Measurements from ENCODE around the gene CNTNAP2.

CNTNAP2 gene

DNA sequence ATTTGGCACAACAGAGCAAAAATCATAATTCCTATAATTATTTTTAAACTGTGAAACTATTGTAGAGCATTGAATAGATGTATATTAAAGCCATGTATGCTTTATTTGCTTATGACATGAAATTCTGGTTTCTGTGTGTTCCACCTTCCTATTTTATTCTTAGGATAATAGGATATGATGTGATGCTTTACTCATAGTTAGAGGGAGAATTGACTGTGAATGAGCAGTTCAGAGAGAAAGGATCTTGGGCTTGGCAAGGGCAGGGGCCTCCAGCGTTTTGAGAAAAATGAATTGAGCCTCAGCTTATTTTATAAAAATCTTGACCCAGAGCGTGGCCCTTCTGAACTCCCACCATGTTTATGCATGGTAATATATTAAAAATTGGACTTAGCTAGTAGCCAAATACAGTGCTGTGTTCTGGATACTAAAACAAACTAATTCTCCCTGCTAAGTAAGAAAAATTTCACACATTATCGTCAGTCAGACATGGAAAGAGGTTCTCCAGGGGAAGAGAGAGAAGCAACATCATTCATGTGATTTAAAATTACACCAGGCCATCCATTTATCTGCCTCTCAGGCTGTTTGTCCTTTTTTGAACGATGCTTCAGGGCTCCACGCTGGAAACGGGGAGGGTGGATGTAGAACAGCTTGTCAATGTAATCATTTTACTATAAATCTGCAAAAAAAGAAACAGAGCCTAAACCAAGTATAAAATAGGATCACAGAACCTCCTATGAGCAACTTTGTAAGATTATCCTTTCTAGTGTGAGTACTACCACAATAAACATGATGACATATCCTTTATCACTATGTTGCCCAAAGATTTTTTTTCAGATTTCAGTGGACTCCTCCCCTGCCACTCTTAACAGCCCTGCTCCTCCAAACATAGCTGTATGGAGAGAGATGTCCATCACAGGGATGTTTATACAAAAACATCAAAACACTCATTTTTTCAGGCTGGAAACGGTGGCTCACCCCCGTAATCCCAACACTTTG lies 2215.9 kb downstream of the CNTNAP2 start:
- Histone ChIP-seq H3K4me2 (no peak overlapping the region), H4K20me1 (no peaks in the 10 kb centered on the region), H3K27me3 (no peaks in the 10 kb centered on the region), H3K9me3 (peaks cover 21% of the 10 kb centered on the region), H3K4me1 (0 out of 2 replicates have a peak, but pooled peaks cover 5% of the 10 kb centered on the region), H3K4me3 (no peak overlapping the region), H3K27ac (no peak overlapping the region), H3K36me3 (no peaks in the 10 kb centered on the region), H3K9ac (no peak overlapping the region)
- no peak for TF ChIP-seq Cebpa-rat (IDR thresholded peaks at IDR 0.05)

DNA sequence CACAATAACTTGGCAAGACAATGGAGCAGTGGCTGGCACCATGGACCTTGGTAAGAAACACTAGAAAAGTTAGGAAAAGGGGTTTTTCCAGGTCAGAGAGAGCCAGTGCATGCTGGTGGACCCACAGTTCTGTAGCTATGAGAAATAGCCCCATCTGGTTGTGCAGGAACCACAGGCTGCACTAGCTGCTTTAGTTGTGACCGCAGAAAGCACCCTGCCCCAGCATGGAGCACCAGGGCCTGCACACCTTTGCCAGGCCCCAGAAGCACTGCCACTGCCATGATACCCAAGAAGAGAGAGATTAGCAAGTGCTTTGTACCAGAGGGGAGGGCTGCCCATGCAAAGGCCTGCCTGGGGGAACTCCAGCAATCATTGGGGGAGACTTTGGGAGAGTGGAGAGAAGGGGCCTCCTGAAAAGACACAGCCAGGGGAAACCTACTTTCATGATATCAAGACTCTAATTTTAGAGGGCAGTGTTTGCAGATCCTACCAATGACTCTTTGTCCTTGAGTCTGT lies 2217.9 kb downstream of the CNTNAP2 start:
- Histone ChIP-seq H3K4me1 (0 out of 2 replicates have a peak, but pooled peaks cover 5% of the 10 kb centered on the region), H3K36me3 (no peaks in the 10 kb centered on the region), H3K9ac (no peak overlapping the region), H4K20me1 (no peaks in the 10 kb centered on the region), H3K27me3 (peaks cover 17% of the 10 kb centered on the region), H3K4me3 (no peak overlapping the region), H3K4me2 (peak overlapping the region; percentile 8; the same call in 1 of the 2 replicates), H3K9me3 (peaks cover 28% of the 10 kb centered on the region), H3K27ac (no peak overlapping the region)
- TF ChIP-seq Cebpa-rat (IDR thresholded peaks at IDR 0.05) = no peak

DNA sequence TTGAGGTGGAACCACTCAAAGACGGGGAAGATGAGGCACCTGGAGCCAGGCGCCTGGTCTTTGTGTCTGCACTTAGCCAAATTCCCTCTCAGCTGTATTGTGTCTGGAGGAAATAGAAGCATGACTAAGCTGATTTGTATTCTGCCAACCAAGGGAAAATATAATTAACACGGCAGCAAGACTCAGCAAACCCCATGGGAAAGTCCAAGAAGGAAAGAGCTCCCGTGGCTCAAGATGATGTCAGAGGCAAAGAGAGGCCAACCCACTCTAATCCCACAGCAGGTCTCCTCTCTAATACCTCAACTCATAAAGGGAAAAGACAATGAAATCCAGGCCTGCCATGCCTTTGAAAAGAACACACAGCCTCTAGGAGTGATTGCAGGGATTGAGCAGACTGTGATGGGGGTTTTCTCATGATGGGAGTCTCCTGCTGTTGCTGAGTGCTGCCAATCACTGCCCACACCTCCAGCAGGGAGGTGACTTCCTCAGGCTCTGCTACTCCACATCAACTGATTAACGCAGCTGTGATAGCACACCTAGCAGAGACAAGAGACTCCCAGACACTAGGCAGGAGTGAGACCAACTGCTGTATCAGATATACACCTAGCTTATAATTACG lies 2218.5 kb downstream of the CNTNAP2 start:
- no peak overlapping the region for H3K9ac ChIP-seq
- no peaks in the 10 kb centered on the region for H3K36me3 ChIP-seq
- H3K27me3 ChIP-seq = peaks cover 22% of the 10 kb centered on the region
- no peak overlapping the region for H3K4me3 ChIP-seq
- no peaks in the 10 kb centered on the region for H4K20me1 ChIP-seq
- peak overlapping the region; percentile 8; the same call in 1 of the 2 replicates for H3K4me2 ChIP-seq
- H3K9me3 ChIP-seq = peaks cover 27% of the 10 kb centered on the region
- TF ChIP-seq Cebpa-rat (IDR thresholded peaks at IDR 0.05) = no peak
- 0 out of 2 replicates have a peak, but pooled peaks cover 5% of the 10 kb centered on the region for H3K4me1 ChIP-seq
- H3K27ac ChIP-seq = no peak overlapping the region

DNA sequence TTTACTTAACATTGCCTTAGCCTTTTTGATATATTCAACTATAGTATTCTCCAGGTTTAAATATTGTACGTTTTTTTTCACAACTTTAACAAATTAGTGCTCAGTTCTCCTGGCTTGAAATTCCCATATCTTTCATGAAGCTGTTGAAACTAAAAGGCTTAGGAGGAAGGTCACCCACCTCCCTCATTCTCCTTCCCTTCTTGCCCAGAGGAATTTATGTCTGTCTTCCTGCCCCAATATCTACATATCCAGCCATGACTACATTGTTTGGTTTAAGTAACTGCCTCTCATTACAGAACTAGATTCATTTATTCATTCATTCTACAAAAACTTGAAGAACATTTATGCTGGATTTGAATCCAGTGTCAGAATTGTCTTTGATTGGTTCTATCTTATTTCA lies 2219.2 kb downstream of the CNTNAP2 start:
- H4K20me1 ChIP-seq = no peaks in the 10 kb centered on the region
- peaks cover 30% of the 10 kb centered on the region for H3K27me3 ChIP-seq
- H3K4me2 ChIP-seq = no peak overlapping the region
- no peak overlapping the region for H3K4me3 ChIP-seq
- no peaks in the 10 kb centered on the region for H3K36me3 ChIP-seq
- TF ChIP-seq Cebpa-rat (IDR thresholded peaks at IDR 0.05) = no peak
- no peak overlapping the region for H3K27ac ChIP-seq
- 0 out of 2 replicates have a peak, but pooled peaks cover 5% of the 10 kb centered on the region for H3K4me1 ChIP-seq
- H3K9me3 ChIP-seq = peaks cover 20% of the 10 kb centered on the region
- no peak overlapping the region for H3K9ac ChIP-seq

DNA sequence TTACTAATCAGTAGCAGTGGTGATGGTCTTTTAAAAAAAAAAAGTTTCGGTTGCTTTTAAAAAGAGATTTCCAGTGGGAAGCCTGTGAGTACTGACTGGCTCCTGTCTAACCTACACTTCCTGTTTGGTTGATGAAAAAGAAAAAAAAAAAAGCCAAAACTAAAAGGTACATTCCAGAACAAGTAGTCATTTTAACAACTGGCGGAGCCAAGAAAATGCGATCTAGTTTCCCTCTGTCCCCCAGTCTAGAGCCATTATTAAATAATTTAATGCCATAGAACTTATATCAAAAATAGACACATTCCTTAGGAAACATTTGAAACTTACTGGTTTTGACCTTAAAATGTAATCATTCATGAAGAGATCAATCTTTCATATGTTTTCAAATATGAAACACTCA lies 2219.8 kb downstream of the CNTNAP2 start:
- H3K27me3 ChIP-seq = peaks cover 31% of the 10 kb centered on the region
- 0 out of 2 replicates have a peak, but pooled peaks cover 5% of the 10 kb centered on the region for H3K4me1 ChIP-seq
- TF ChIP-seq Cebpa-rat (IDR thresholded peaks at IDR 0.05) = no peak
- no peaks in the 10 kb centered on the region for H3K36me3 ChIP-seq
- H3K4me2 ChIP-seq = no peak overlapping the region
- H4K20me1 ChIP-seq = no peaks in the 10 kb centered on the region
- H3K4me3 ChIP-seq = no peak overlapping the region
- H3K27ac ChIP-seq = no peak overlapping the region
- H3K9me3 ChIP-seq = peaks cover 14% of the 10 kb centered on the region
- H3K9ac ChIP-seq = no peak overlapping the region

DNA sequence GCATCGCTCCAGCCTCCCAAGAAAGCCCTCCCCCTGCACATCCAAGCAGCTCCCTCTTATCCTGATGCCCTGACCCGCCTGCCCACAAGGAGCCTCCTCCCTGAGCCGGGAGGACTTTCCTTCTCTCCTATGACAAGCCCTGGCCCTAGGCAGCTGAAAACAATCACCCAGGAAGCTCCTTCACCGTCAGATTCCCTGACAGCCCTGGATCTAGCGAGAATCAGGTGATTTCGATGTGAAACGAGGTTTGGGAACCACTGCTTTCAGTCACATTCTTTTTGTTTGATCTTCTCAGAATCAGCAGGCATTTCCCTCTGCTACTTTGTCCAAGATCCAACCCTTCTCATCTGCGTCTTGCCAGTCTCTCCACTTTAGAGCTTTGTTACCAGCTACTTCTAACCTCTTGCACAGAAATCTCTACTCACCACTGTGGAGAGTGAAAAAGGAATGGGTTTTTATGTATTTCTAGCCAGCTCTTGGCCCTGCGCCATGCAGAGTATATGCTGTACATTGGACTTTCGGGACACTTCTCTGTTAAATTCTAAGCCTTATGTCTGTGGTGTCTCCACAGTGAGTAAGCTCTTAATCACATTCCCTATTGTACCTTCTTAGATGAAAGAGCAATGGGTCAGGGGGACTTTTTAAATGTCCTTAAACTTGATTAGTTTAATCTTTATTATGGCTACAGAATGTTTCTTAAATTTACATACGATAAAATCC lies 2220.8 kb downstream of the CNTNAP2 start:
- Histone ChIP-seq H4K20me1 (no peaks in the 10 kb centered on the region), H3K4me1 (0 out of 2 replicates have a peak, but pooled peaks cover 5% of the 10 kb centered on the region), H3K9ac (no peak overlapping the region), H3K9me3 (peaks cover 11% of the 10 kb centered on the region), H3K36me3 (no peaks in the 10 kb centered on the region), H3K27me3 (peaks cover 31% of the 10 kb centered on the region), H3K27ac (no peak overlapping the region), H3K4me2 (no peak overlapping the region), H3K4me3 (no peak overlapping the region)
- no peak for TF ChIP-seq Cebpa-rat (IDR thresholded peaks at IDR 0.05)

DNA sequence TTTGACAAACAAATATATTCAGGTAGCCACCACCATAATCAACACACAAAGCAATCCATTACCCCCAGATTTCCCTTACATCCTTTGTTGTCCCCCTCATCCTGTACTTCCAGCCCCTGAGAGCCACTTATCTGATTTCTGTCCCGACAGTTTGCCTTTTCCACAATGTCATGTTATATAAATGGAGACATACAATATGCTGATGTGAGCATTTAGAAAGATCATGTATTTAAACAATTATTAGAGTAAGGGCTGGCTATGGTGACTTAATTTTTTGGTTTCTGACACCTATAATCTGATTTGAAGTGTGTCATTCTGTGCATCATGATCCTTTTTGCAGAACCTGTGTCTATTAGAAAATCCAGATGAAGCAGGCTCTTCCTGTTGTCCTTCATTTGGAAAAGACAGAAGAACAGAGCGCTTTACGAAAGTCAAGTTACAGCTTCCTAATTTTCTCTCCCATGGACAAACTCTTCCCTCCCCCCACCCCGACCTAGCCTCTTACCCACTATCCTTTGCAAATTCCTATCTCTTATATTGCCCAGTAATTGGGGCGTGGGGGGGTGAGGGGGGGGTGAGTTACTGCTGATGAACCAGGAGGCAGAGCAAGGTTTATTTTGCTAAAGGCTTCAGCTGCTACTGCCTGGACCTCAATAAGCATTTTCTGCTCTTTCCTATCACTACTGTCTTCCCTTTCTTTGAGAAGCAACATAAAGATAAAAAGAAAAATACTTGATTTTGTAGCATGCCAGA lies 2221.6 kb downstream of the CNTNAP2 start:
- no peak overlapping the region for H3K27ac ChIP-seq
- 0 out of 2 replicates have a peak, but pooled peaks cover 5% of the 10 kb centered on the region for H3K4me1 ChIP-seq
- H4K20me1 ChIP-seq = no peaks in the 10 kb centered on the region
- peaks cover 31% of the 10 kb centered on the region for H3K27me3 ChIP-seq
- no peak overlapping the region for H3K4me2 ChIP-seq
- TF ChIP-seq Cebpa-rat (IDR thresholded peaks at IDR 0.05) = no peak
- peaks cover 11% of the 10 kb centered on the region for H3K9me3 ChIP-seq
- no peak overlapping the region for H3K9ac ChIP-seq
- H3K4me3 ChIP-seq = no peak overlapping the region
- H3K36me3 ChIP-seq = no peaks in the 10 kb centered on the region

DNA sequence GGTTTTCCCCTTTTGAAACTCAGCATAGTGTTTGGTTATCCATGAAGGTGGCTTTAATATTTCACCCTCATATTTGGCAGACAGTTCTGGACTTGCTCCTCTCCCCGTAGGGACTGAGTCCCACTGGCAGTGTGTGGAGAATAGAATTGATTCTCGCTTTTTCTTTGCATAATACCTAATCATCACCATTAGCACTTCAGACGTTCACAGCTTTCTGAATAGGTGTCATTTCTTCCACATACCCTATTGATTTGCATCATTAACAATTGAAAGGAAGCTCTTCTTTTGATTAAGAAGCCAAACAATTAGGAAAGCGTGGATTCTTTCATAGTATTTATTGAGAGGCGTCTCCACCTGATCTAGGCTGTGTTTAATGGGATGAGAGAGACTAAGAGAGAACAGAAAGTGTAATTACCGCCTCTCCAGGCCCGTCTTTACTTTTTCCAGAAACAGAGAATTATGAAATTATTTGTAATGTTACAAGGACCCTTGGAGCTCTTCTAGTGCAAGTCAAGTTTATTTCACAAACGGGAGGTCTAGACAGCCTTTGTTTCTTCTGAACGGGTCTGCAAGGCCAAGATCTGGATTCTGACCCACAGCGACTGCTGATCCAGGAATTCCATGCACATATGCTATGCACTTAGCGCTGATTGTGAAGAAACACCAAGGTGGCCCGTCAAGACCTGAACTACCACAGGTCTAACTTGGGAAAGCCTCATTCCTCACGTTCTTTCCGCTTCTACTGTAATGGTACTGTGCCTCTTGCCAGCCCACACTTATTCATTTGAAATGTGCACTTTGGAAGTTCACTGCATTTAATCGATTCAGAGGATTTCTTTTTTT lies 2224.1 kb downstream of the CNTNAP2 start:
- Histone ChIP-seq H3K9me3 (peaks cover 11% of the 10 kb centered on the region), H3K27ac (no peak overlapping the region), H3K27me3 (peaks cover 31% of the 10 kb centered on the region), H3K36me3 (no peaks in the 10 kb centered on the region), H3K4me3 (no peak overlapping the region), H3K4me2 (no peak overlapping the region), H3K4me1 (no peaks in the 10 kb centered on the region), H3K9ac (no peak overlapping the region), H4K20me1 (no peaks in the 10 kb centered on the region)
- no peak for TF ChIP-seq Cebpa-rat (IDR thresholded peaks at IDR 0.05)
